GM12864 (cell line): ENCODE results near the gene ARID5B.

ENCODE experiments used
- DNase-seq: peaks from one replicate; pipeline ENCODE4 v3.0.0-alpha.2; 2011; ENCODE audit warnings: low read depth
- H3K4me3 ChIP-seq: 2 replicates; pipeline ENCODE4 v1.5.1; 2011; ENCODE audit warnings: mild to moderate bottlenecking, low read depth, low read length, control low read depth
- TF ChIP-seq, protein P1 (sequence below): IDR thresholded peaks from 2 replicates; pipeline ENCODE4 v1.5.1; 2011; ENCODE audit warnings: low read depth, mild to moderate bottlenecking, moderate library complexity, low read length, control low read depth, inconsistent platforms; ENCODE audit errors: missing control alignments

Gene ARID5B

DNA sequence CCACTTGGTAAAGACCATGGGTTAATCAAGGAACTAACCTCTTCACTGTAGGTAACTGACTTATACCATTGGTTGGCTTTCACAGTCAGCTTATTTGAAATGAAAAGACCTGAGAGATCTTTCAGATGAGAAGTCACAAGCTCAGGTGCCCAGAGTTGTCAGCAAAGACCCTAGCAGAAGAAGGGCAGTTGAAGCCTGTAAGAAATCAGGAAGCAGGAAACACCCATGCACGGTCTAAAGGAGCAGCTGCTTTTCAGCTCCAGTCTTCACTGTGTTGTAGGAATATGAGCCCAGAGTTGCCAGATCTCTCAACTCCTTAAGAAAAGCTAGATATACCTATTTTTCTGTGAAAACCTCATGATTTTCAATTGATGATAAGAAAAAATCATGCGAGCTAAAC lies 130.0 kb downstream of the ARID5B start:
- H3K4me3 ChIP-seq: no peak overlapping the region
- TF ChIP-seq, protein P1, sequence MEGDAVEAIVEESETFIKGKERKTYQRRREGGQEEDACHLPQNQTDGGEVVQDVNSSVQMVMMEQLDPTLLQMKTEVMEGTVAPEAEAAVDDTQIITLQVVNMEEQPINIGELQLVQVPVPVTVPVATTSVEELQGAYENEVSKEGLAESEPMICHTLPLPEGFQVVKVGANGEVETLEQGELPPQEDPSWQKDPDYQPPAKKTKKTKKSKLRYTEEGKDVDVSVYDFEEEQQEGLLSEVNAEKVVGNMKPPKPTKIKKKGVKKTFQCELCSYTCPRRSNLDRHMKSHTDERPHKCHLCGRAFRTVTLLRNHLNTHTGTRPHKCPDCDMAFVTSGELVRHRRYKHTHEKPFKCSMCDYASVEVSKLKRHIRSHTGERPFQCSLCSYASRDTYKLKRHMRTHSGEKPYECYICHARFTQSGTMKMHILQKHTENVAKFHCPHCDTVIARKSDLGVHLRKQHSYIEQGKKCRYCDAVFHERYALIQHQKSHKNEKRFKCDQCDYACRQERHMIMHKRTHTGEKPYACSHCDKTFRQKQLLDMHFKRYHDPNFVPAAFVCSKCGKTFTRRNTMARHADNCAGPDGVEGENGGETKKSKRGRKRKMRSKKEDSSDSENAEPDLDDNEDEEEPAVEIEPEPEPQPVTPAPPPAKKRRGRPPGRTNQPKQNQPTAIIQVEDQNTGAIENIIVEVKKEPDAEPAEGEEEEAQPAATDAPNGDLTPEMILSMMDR: no peak
- DNase-seq: no peak

DNA sequence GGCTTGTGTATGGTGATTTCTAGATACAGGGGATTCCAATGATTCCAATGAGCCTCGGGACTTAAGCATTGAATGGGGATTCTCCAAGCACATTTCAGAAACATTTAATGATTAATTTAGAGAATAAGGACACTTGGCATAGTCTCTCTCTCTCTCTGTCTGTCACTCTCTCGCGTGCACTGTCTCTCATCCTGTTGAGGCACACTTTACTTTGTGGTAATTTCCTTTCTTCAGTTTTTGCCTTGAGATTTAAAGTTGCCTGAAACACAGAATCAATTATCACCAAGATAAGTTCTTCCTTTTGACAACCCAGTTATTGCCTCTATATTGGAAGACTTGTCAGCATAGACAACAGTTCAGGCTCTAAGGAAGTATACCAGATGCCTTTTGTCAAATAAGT lies 131.6 kb downstream of the ARID5B start:
- TF ChIP-seq, protein P1: no peak
- DNase-seq: no peak
- no peak overlapping the region for H3K4me3 ChIP-seq

DNA sequence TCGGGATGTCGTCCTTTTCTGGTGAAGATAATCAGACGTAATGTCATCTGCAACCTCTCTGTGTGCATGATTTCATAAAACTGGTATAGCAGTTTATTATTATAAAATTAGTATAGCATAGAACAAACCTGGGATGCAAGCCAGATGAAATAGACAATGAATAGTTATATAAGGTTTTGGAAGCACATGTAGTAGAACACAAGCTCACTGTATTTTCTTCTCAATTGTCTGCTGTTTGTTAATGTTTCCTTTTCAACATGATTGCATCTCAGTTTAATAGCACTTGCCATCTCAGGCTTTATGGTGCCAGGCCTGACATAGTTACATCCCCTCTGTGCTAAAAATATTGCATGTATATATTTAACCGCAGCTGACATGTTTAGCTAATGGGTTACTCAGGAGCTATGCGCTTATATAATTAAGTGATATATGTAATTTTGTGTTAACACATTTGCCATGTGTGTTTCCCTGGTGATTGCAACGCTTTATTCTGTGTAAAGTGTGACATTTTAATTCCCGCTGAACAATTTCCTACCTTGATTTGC lies 132.7 kb downstream of the ARID5B start:
- DNase-seq: no peak

DNA sequence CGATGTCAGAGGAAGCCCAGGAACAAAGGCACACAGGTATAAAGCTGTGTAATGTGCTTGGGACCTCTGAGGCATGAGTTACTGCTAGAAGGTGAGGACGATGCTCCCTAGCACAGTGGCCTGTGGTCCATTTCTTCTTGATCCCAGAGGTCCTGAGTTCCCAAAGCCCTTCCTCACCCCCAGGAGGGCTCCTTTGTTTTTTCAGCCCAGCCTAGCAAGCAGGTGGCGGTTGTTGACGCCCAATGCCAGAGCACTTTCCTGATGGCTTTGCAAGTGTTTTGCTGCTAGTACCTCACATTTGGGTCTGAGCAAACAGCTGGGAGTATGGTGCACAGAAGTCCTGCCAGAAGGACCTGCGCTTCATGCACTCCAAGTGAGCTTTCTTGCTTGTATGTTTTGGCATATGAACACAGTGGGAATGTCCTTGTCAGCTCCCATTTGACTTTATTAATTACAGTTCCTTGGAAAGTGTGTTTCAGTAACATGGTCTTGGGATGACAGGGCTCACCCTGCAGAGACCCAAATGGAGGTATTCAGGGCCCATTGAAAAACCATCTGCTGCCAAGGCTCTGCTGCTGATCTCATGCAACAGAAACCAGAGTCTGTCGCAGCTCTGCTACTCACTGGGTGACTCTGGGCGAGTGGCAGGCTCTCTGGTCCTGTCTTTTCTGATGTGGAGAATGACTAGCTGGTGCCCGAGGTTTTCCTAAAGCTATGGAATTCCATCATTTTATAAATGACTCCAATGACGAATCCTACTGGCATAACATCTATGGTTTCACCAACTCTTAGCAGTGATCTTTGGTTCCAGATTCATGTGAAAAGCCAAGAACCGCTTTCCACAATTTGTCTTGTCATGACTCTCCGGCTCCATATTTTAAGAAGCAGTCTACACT lies 134.9 kb downstream of the ARID5B start:
- no peak for DNase-seq
- TF ChIP-seq, protein P1: no peak
- H3K4me3 ChIP-seq: no peak overlapping the region

More for the DNA sequence above, 132.7 kb downstream of the ARID5B start:
- no peak overlapping the region for H3K4me3 ChIP-seq
- TF ChIP-seq, protein P1: no peak

DNA sequence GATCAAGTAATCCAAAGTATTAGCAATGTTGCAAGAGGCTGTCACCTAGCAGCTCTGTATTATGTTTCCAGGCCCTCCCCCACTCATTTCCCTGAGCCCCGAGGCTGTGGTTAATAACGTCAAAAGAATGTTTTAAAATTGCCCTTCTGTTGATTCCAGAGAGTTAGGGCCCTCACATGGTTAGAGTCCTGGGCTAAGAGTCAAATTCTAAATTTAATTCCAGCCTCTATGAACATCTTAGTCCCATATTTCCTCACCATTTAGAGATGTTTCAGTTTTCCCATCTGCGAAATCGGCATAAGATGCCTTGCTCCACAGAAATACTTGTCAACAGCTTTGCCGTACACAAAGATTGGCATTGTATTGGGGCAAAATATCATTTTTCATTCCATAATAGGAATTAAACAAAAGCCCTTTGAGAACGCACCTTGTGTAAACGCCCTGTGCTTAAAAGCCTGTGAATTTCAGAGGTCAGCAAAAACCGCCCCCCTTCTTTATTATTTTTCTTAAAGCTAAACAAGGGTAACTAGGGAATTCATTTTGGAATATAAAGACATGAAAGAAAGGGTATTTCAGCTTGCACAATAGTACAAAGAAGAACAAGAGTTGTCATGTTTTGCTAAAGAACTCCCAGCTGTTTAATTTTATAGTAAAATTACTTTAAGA lies 135.8 kb downstream of the ARID5B start:
- TF ChIP-seq, protein P1: no peak
- no peak for DNase-seq
- H3K4me3 ChIP-seq: no peak overlapping the region

DNA sequence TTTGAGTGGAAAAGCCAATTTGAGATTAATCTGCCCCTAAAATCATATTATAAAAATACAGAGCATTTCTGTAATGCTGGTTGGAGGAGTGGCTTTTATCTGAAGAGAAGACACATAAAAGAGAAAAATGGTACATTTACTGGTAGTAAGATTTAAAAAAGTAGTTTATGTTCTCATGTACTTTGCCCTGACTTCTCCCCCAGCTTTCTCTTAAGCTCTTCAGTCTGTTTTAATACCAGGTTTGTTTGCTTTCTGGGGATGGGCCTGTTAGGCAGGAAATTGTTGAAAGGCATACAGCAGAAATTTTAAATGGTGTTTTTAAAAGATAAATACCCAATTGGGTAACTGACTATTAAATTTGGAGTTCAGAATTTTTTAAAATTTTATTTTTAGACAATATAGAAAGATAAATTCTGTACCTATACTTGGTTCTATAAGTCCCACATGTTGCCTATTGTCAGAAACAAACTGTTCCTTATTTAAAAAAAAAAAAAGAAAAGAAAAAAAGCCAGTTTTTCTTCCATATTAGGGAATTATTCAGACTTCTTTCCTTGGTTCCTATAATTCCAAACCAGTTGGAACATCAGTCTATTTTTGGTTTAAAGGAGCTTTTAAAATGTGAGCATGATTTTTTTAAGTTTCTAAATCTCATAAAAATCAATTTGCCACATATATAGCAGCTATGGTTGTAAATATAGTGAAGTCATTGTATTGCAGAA lies 136.6 kb downstream of the ARID5B start:
- TF ChIP-seq, protein P1: no peak
- no peak overlapping the region for H3K4me3 ChIP-seq
- no peak for DNase-seq
